ENCODE measurements around the gene SERPINB1. TPM values are rescaled to one million over a fixed set of nuclear protein-coding genes. Genes with fewer than 3 reads are reported as not detected.

Gene SERPINB1
- total RNA-seq, 2 donors from 2014 or later, result 30.6 to 38.5 TPM

- 89 to 96% methylated on average over 8 to 14 of the region's 14 CpGs for WGBS, 2 experiments (ENCODE audit: insufficient coverage in 1 of 2, insufficient read length in 1 of 2)
- no peak overlapping the region for H3K27ac Mint-ChIP-seq
- Histone ChIP-seq H3K27ac (ENCODE audit: low read depth, low read length) (no peak overlapping the region), H3K27me3 (ENCODE audit: control insufficient read depth, insufficient read depth, low read length, poor library complexity, severe bottlenecking) (no peaks in the 10 kb centered on the region), H3K9me3 (ENCODE audit: control insufficient read depth, low read length) (no peaks in the 10 kb centered on the region), H3K4me1 (ENCODE audit: control insufficient read depth, insufficient read depth, low read length) (no peaks in the 10 kb centered on the region), H3K4me3 (ENCODE audit: low read length) (no peak overlapping the region), H3K36me3 (ENCODE audit: control insufficient read depth, insufficient read depth, low read length) (no peaks in the 10 kb centered on the region), H3K9ac (ENCODE audit: extremely low read depth, low read length, poor library complexity, severe bottlenecking) (no peak overlapping the region)
- TF ChIP-seq CTCF (conservative IDR thresholded peaks at IDR 0.05), result no peak
- H3K9me3 Mint-ChIP-seq, result no peaks in the 10 kb centered on the region
- no peaks in the 10 kb centered on the region for H3K36me3 Mint-ChIP-seq (ENCODE audit: low read depth)
- no peak overlapping the region for H3K4me3 Mint-ChIP-seq
- H3K4me1 Mint-ChIP-seq, result no peaks in the 10 kb centered on the region
- H3K27me3 Mint-ChIP-seq (ENCODE audit: insufficient read depth), result no peaks in the 10 kb centered on the region
- no peak for DNase-seq
Observed at GRCh38 chr6:2805031-2805430, 36.6 kb downstream of the SERPINB1 start.

- Histone ChIP-seq H3K9ac (ENCODE audit: extremely low read depth, low read length, poor library complexity, severe bottlenecking) (no peak overlapping the region), H3K4me3 (ENCODE audit: low read length) (no peak overlapping the region), H3K36me3 (ENCODE audit: control insufficient read depth, insufficient read depth, low read length) (no peaks in the 10 kb centered on the region), H3K27ac (ENCODE audit: low read depth, low read length) (no peak overlapping the region), H3K4me1 (ENCODE audit: control insufficient read depth, insufficient read depth, low read length) (no peaks in the 10 kb centered on the region), H3K27me3 (ENCODE audit: control insufficient read depth, insufficient read depth, low read length, poor library complexity, severe bottlenecking) (no peaks in the 10 kb centered on the region), H3K9me3 (ENCODE audit: control insufficient read depth, low read length) (no peaks in the 10 kb centered on the region)
- Mint-ChIP-seq H3K4me1 (no peaks in the 10 kb centered on the region), H3K27ac (no peak overlapping the region), H3K4me3 (no peak overlapping the region), H3K9me3 (no peaks in the 10 kb centered on the region), H3K36me3 (ENCODE audit: low read depth) (no peaks in the 10 kb centered on the region), H3K27me3 (ENCODE audit: insufficient read depth) (no peaks in the 10 kb centered on the region)
- DNase-seq, result no peak
- WGBS, 2 experiments (ENCODE audit: insufficient coverage in 1 of 2, insufficient read length in 1 of 2), result 96 to 100% methylated on average over 5 to 6 of the region's 6 CpGs
- TF ChIP-seq CTCF (conservative IDR thresholded peaks at IDR 0.05), result no peak
Observed at GRCh38 chr6:2804516-2804915, 37.1 kb downstream of the SERPINB1 start.

DNA sequence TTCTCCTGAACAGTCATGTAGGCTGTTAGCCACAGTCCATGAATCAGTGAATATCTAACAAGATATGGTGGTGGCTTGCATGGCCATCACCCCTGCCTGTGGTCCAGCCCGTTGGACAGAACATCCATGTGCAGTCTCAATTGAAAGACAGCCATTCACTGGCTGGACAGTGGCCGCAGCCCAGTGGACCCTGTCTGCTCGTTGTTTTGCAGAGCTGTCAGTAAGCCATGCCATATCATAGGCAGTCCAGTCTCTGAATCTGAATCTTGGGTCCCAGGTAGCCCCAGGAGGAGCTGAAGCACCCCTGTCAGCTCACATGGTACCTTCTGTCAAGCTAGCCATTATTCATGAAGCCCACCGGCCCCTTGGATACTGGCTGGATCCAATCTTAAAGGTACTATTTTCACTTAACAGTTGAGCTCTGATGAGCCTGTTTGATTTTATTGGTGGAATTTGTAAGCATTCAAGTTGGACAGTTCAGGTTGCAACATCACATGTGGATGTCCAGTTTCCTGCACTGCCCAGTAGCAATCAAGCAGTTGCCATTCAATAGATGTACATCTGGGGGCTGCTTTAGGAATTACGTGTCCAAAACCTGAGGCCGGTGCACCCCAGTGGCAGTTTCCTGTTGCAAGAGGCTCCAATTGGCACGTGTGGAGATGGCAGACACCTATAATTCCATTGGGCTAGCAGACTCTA is 37.8 kb downstream of the SERPINB1 start:
- 92 to 97% methylated on average over 7 of the region's 7 CpGs for WGBS, 2 experiments (ENCODE audit: insufficient coverage in 1 of 2, insufficient read length in 1 of 2)
- H3K4me1 ChIP-seq (ENCODE audit: control insufficient read depth, insufficient read depth, low read length), result no peaks in the 10 kb centered on the region
- Mint-ChIP-seq H3K27me3 (ENCODE audit: insufficient read depth) (no peaks in the 10 kb centered on the region), H3K9me3 (no peaks in the 10 kb centered on the region), H3K4me3 (no peak overlapping the region), H3K36me3 (ENCODE audit: low read depth) (no peaks in the 10 kb centered on the region), H3K27ac (no peak overlapping the region), H3K4me1 (no peaks in the 10 kb centered on the region)
- DNase-seq, result no peak
- no peak overlapping the region for H3K4me3 ChIP-seq (ENCODE audit: low read length)
- H3K27ac ChIP-seq (ENCODE audit: low read depth, low read length), result no peak overlapping the region
- no peaks in the 10 kb centered on the region for H3K27me3 ChIP-seq (ENCODE audit: control insufficient read depth, insufficient read depth, low read length, poor library complexity, severe bottlenecking)
- no peaks in the 10 kb centered on the region for H3K9me3 ChIP-seq (ENCODE audit: control insufficient read depth, low read length)
- no peak for TF ChIP-seq CTCF (conservative IDR thresholded peaks at IDR 0.05)
- no peaks in the 10 kb centered on the region for H3K36me3 ChIP-seq (ENCODE audit: control insufficient read depth, insufficient read depth, low read length)
- no peak overlapping the region for H3K9ac ChIP-seq (ENCODE audit: extremely low read depth, low read length, poor library complexity, severe bottlenecking)
